ENCODE measurements around the gene EHMT1. TPM values are rescaled to one million over a fixed set of nuclear protein-coding genes. Genes with fewer than 3 reads are reported as not detected.

EHMT1 gene
- total RNA-seq: 28.9 and 33.9 TPM in 2 replicates

DNA sequence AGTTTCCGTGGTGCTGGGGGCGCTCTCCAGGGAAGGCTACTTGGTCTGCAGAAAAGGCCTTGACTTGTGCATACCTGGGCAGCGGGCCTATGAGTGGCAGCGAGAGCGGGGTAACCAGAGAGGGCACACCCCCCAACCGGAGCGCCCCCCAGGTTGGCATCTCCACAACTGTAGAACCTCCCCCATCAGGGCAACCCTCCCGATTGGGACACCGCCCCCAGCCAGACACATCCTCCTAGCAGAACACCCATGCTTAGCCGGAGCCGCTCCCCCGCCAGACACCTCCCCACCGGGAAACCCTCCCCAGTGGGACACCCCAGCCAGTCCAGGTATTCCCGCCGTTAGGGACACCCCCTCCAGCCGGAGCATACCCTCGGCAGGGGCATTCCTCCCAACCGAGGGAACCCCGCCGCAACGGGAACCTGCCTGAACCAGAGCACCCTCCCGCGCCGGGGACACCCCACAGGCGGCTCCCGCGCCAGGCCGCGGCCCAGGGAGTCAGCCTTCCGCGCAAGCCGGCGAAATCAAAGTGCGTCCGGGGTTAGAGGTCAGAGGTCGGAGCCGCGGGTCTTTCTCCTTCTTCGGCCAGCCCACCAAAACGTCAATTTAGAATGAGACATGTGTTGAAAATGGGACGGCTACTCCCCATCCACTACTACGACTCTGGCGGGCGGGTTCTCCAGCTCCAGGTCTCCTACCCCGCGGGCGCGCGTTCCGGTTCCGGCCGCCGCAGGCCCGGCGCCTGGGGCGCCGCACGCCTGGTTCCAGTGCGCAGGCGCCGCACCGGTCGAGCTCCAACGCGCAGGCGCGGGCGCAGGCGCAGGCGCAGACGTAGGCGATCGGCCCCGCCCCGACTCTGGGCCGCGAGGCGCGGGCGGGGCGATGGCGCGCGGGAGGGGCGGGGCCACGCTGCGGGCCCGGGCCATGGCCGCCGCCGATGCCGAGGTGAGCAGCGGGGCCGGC lies at the start of gene EHMT1:
Gene EHMT1 (plus strand): TSS at position 901 of the 963 bp plus-strand sequence. CDS start 24 bp downstream, at position 925.

DNA sequence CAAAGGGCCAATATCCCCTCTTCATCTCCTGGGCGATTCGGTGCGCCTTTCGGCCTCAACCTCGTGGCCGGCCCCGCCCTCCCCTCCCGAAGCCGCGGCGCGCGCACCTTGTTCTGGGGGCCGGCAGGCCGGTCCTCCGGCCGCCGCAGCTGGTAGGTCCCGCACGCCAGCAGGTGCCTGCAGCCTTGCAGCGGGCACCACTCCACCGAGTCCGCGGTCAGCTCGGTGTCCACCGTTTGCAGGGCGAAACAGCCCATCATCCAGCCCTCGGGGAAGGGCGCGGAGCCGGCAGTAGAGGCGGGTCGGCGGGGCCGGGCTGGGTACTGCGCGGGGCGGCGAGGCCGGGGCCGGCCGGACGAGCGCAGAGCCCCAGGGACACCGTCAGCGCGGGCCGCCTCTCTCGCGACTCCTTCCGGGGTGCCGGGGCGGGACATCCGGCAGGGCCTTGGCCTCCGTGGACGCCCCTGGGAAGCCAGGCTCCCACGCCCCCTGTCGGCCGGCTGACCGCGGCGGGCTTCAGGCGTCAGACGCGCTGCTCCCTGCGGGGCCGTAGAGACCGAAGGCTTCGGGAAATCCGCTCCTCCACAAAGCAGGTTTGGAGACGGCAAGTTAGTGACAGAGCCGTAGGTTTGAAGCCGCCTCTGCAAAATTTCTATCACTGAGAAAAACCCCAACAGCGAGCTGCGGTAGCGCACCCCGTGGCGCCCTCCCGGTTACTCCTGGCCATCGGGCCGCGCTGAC lies 40.1 kb upstream of the EHMT1 start, which contains the start of gene DPH7:
Gene DPH7 (minus strand): TSS at position 408 of the 741 bp plus-strand sequence. CDS start 148 bp downstream, at position 260.

GRCh38 chr9:137590469-137591383 lies 28.1 kb upstream of the EHMT1 start, which contains the start of gene ZMYND19:
TSS of gene ZMYND19 (minus strand) at chr9:137590512. CDS start at chr9:137590263, 249 bp downstream.

DNA sequence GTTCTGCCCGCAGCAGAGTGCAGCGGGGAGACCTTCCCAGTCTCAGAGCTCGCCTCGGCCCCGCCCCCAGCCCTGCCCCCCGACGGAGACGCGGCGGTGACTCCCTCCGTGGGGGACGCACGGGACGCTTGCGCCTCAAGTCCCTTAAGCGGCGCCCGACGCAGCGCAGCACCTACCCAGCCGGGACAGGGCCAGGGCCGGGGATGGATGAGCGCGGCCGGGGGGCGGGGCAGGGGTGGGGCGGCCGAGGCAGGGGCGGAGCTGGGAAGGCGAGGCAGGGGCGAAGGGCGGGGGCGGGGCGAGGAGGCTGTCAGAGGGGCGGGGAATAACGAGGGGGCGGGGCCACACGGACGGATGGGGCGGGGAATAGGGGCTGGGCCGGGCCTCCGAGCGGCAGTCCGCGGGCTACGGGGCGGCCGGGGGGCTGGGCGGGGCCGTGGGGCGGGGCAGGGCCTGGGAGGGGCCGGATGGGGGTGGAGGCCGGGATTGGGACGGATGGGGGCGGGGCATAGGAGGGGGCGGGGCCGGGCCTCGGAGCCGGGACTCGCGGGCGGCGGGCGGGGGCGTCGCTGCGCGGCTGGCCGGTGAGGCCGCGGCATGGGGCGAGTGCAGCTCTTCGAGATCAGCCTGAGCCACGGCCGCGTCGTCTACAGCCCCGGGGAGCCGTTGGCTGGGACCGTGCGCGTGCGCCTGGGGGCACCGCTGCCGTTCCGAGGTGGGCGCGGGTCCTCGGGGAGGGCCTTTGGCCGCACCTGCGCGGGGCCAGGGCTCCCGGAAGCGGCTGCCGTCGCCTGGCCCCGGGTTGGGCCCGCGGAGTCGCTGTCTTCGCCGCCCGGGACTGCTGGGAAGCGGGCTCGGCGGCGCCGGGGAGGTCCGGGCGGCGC lies 13.4 kb upstream of the EHMT1 start, which contains the start of gene ARRDC1:
Gene ARRDC1 (plus strand): TSS at position 566 of the 884 bp plus-strand sequence. CDS start 32 bp downstream, at position 598.

GRCh38 chr9:137877506-137878122 lies 258.8 kb downstream of the EHMT1 start, which contains the start of gene CACNA1B:
TSS of gene CACNA1B (plus strand) at chr9:137877782. CDS start at chr9:137877934, 152 bp downstream.

Other genes starting within 250 kb of the EHMT1 start
- 4.9 and 17.6 TPM in 2 replicates for gene EXD3, start 195.8 kb upstream of the EHMT1 start, total RNA-seq
- gene NOXA1, start 195.6 kb upstream of the EHMT1 start, total RNA-seq: 0.17 and 0.23 TPM in 2 replicates
- gene ENTPD8, start 177.6 kb upstream of the EHMT1 start, total RNA-seq: not detected in 2 replicates
- 60.7 and 64.3 TPM in 2 replicates for gene NSMF, start 159.7 kb upstream of the EHMT1 start, total RNA-seq
- gene PNPLA7, start 68.6 kb upstream of the EHMT1 start, total RNA-seq: 0.23 and 1.6 TPM in 2 replicates
- gene MRPL41, start 67.1 kb upstream of the EHMT1 start, total RNA-seq: 74.1 and 91.6 TPM in 2 replicates
- gene DPH7, start 40.1 kb upstream of the EHMT1 start, total RNA-seq: 22.9 and 23.5 TPM in 2 replicates
- gene ZMYND19, start 28.5 kb upstream of the EHMT1 start, total RNA-seq: 19.2 and 26.3 TPM in 2 replicates
- gene ARRDC1, start 13.3 kb upstream of the EHMT1 start, total RNA-seq: 29.0 and 29.3 TPM in 2 replicates

Measured in pericardium fibroblast (primary cell).